Measurements from ENCODE around the gene CMSS1. TPM values are rescaled to one million over a fixed set of nuclear protein-coding genes. Genes with fewer than 3 reads are reported as not detected.

The CMSS1 gene
- total RNA-seq, 4 donors from 2014 or later = 9.2 to 18.5 (median 12.9) TPM

GRCh38 chr3:99829844-99830243 is 12.2 kb downstream of the CMSS1 start:
- DNase-seq = no peak
- no peak for TF ChIP-seq POLR2A (IDR thresholded peaks at IDR 0.05)
- TF ChIP-seq CTCF (IDR thresholded peaks at IDR 0.05) = no peak
- no peak overlapping the region for H3K4me3 ChIP-seq
- intact Hi-C loops (cut with DNase I) = no loop called here
- no peak overlapping the region for H3K27ac ChIP-seq
- H3K9me3 ChIP-seq = no peaks in the 10 kb centered on the region
- 84 to 85% methylated on average over 3 of the region's 3 CpGs for WGBS, 2 donors
- H3K4me1 ChIP-seq = peaks cover 0 to 21% (median 0%) of the 10 kb centered on the region in 3 donors
- H3K27me3 ChIP-seq = no peaks in the 10 kb centered on the region
- H3K36me3 ChIP-seq = no peaks in the 10 kb centered on the region

- WGBS, 2 donors = 55 to 73% methylated on average over 4 of the region's 4 CpGs
- H3K4me1 ChIP-seq = peaks cover 0 to 24% (median 0%) of the 10 kb centered on the region in 3 donors
- H3K9me3 ChIP-seq = no peaks in the 10 kb centered on the region
- no peak overlapping the region for H3K4me3 ChIP-seq
- intact Hi-C loops (cut with DNase I) = no loop called here
- TF ChIP-seq CTCF (IDR thresholded peaks at IDR 0.05) = no peak
- TF ChIP-seq POLR2A (IDR thresholded peaks at IDR 0.05) = no peak
- H3K27me3 ChIP-seq = no peaks in the 10 kb centered on the region
- no peak for DNase-seq
- H3K36me3 ChIP-seq = no peaks in the 10 kb centered on the region
- H3K27ac ChIP-seq = peak overlapping the region in 1 of 4 donors; percentile 7
Measured at GRCh38 chr3:99833617-99834205, 16.0 kb downstream of the CMSS1 start.

GRCh38 chr3:99834211-99834957 is 16.7 kb downstream of the CMSS1 start:
- Histone ChIP-seq H3K9me3 (no peaks in the 10 kb centered on the region), H3K36me3 (no peaks in the 10 kb centered on the region), H3K27me3 (no peaks in the 10 kb centered on the region), H3K27ac (no peak overlapping the region), H3K4me1 (peaks cover 0 to 28% (median 0%) of the 10 kb centered on the region in 3 donors), H3K4me3 (no peak overlapping the region)
- no peak for DNase-seq
- WGBS, 2 donors = 81 to 83% methylated on average over 2 of the region's 2 CpGs
- intact Hi-C loops (cut with DNase I) = no loop called here
- no peak for TF ChIP-seq CTCF (IDR thresholded peaks at IDR 0.05)
- TF ChIP-seq POLR2A (IDR thresholded peaks at IDR 0.05) = no peak

DNA sequence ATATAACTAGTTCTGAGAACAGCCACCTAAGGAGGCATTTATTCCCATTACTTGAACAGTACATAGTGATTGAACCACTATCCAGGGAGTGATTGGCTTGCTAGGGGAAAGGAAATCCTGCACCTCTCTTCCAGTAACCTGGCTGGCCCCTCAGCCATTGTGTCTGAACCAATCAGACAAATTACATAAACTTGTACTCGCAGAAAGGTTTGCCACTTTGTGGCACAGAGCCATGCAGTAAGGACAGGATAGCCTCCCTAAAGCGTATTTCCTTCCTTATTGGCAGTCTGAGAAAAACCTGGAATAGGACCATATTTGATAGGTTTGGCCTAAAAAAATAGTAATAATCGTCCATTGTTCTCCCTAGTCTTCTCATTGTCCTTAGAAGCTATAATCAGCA is 19.0 kb downstream of the CMSS1 start:
- Histone ChIP-seq H3K9me3 (no peaks in the 10 kb centered on the region), H3K27ac (no peak overlapping the region), H3K4me1 (peaks cover 0 to 34% (median 0%) of the 10 kb centered on the region in 3 donors), H3K27me3 (no peaks in the 10 kb centered on the region), H3K36me3 (no peaks in the 10 kb centered on the region), H3K4me3 (no peak overlapping the region)
- TF ChIP-seq POLR2A (IDR thresholded peaks at IDR 0.05) (no peak), CTCF (IDR thresholded peaks at IDR 0.05) (no peak)
- WGBS, 2 donors = 65 to 79% methylated on average over 3 of the region's 3 CpGs
- DNase-seq = no peak
- intact Hi-C loops (cut with DNase I) = loop anchor here (5.0 kb wide), 1 partner anchor 421 kb away; no protein-coding TSS in a partner anchor

GRCh38 chr3:99837715-99838114 is 20.1 kb downstream of the CMSS1 start:
- no peak overlapping the region for H3K4me3 ChIP-seq
- intact Hi-C loops (cut with DNase I) = loop anchor here (5.0 kb wide), 1 partner anchor 420 kb away; no protein-coding TSS in a partner anchor
- no peaks in the 10 kb centered on the region for H3K36me3 ChIP-seq
- no peaks in the 10 kb centered on the region for H3K9me3 ChIP-seq
- H3K4me1 ChIP-seq = peaks cover 0 to 26% (median 0%) of the 10 kb centered on the region in 3 donors
- WGBS, 2 donors = 100% methylated on average over 1 of the region's 1 CpG
- no peak for TF ChIP-seq CTCF (IDR thresholded peaks at IDR 0.05)
- no peak for TF ChIP-seq POLR2A (IDR thresholded peaks at IDR 0.05)
- DNase-seq = no peak
- no peak overlapping the region for H3K27ac ChIP-seq
- H3K27me3 ChIP-seq = no peaks in the 10 kb centered on the region
